ENCODE data around the gene MGMT. TPM values are rescaled to one million over a fixed set of nuclear protein-coding genes. Genes with fewer than 3 reads are reported as not detected.

MGMT gene
- polyA plus RNA-seq, 3 donors: 9.5 to 23.5 (median 17.5) TPM

DNA sequence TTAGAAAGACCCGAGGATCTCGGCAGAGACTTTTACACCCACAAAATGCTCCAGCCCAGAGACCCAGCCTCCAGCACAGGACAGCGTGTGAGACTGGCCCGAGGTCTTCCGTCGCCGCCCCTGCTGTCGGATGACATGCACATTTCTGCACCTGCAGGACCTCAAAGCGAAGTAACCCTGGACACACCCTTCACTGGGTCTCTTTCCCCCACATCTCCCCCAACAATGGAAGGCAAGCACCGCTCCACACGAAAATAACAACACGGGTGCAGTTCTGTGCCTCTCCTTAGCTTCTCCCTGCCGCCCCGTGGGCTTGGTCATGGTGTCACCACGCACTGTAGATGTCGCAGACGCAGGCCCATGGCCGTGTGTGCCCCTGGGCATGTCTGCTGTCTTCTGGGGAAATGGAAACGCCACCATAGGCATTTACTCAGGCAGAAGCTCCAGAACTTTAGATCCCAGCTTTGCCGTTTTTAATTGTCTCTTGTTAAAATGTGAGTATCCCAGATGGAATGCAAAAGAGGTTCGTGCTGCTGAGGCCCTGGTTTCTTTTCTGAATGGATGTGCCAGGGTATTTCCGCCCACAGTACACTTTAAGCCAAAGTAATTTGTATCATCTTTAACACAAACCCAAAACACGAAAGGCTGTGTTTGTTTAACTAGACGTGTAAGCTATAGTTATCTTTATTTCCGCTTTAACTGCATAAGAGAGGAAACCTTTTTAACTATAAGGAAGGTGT, 237.9 kb downstream of the MGMT start:
- H3K36me3 ChIP-seq (replicated peaks in 1 of 2; ENCODE audit: control insufficient read depth in 1 of 2, insufficient read depth in 2 of 2, low read length in 2 of 2): peaks cover 0 to 3% of the 10 kb centered on the region in 2 donors
- H3K4me1 ChIP-seq (ENCODE audit: control insufficient read depth in 1 of 2, insufficient read depth in 2 of 2, low read length in 2 of 2): no peaks in the 10 kb centered on the region
- DNase-seq: no peak
- intact Hi-C loops (cut with micrococcal nuclease): no loop called here
- no peak overlapping the region for H3K27ac Mint-ChIP-seq
- no peaks in the 10 kb centered on the region for H3K9me3 Mint-ChIP-seq
- H3K36me3 Mint-ChIP-seq: peaks cover 4 to 9% of the 10 kb centered on the region in 2 donors
- H4K20me1 ChIP-seq (ENCODE audit: insufficient read depth, low read length): no peaks in the 10 kb centered on the region
- H3K27me3 ChIP-seq (ENCODE audit: control insufficient read depth in 2 of 2, insufficient read depth in 2 of 2, low read length in 2 of 2): no peaks in the 10 kb centered on the region
- H2AFZ ChIP-seq (ENCODE audit: insufficient read depth, low read depth, low read length, poor library complexity, severe bottlenecking): no peak overlapping the region
- H3K9me3 ChIP-seq (replicated peaks in 1 of 2; ENCODE audit: control insufficient read depth in 1 of 2, insufficient read depth in 1 of 2, low read length in 2 of 2): no peaks in the 10 kb centered on the region
- no peaks in the 10 kb centered on the region for H3K79me2 ChIP-seq (ENCODE audit: insufficient read depth, low read length)
- no peak overlapping the region for H3K4me3 ChIP-seq (replicated peaks in 1 of 3; ENCODE audit: low read depth in 2 of 3, low read length in 3 of 3)
- TF ChIP-seq CTCF (IDR thresholded peaks at IDR 0.05): no peak
- no peak overlapping the region for H3K9ac ChIP-seq (ENCODE audit: insufficient read depth, low read length, poor library complexity, severe bottlenecking)
- peaks cover 0 to 1% (median 1%) of the 10 kb centered on the region in 3 donors for H3K27me3 Mint-ChIP-seq (ENCODE audit: low read depth in 3 of 3)
- H3K27ac ChIP-seq (ENCODE audit: low read depth in 1 of 2, low read length in 2 of 2): no peak overlapping the region
- H3K4me1 Mint-ChIP-seq: peaks cover 7% of the 10 kb centered on the region
- H3K4me2 ChIP-seq (replicated peaks; ENCODE audit: extremely low read depth, low read length, poor library complexity, severe bottlenecking): no peak overlapping the region
- WGBS (ENCODE audit: insufficient coverage): 90% methylated on average over 19 of the region's 25 CpGs
- no peak overlapping the region for H3K4me3 Mint-ChIP-seq

DNA sequence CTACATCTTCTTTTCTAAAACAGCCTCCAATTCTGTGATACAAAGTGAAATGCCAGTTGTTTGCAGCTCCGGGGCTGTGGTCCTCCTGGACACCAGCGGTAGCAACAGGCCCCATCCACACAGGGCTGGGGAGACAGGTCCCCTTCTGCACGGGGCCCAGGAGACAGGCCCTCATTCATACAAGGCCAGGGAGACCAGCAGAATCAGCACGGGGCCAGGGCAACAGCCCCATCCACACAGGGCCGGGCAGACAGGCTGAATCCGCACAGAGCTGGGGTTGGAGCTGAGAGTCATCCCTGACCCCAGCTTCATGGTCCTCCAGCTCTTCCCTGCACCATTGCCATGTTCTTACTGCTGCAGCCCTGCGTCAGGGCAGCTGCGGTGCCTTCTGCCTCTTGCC, 238.6 kb downstream of the MGMT start:
- Histone ChIP-seq H3K79me2 (ENCODE audit: insufficient read depth, low read length) (no peaks in the 10 kb centered on the region), H3K36me3 (replicated peaks in 1 of 2; ENCODE audit: control insufficient read depth in 1 of 2, insufficient read depth in 2 of 2, low read length in 2 of 2) (peaks cover 0 to 3% of the 10 kb centered on the region in 2 donors), H3K9me3 (replicated peaks in 1 of 2; ENCODE audit: control insufficient read depth in 1 of 2, insufficient read depth in 1 of 2, low read length in 2 of 2) (no peaks in the 10 kb centered on the region), H4K20me1 (ENCODE audit: insufficient read depth, low read length) (no peaks in the 10 kb centered on the region), H2AFZ (ENCODE audit: insufficient read depth, low read depth, low read length, poor library complexity, severe bottlenecking) (no peak overlapping the region), H3K4me2 (replicated peaks; ENCODE audit: extremely low read depth, low read length, poor library complexity, severe bottlenecking) (no peak overlapping the region), H3K27me3 (ENCODE audit: control insufficient read depth in 2 of 2, insufficient read depth in 2 of 2, low read length in 2 of 2) (no peaks in the 10 kb centered on the region), H3K27ac (ENCODE audit: low read depth in 1 of 2, low read length in 2 of 2) (no peak overlapping the region), H3K4me1 (ENCODE audit: control insufficient read depth in 1 of 2, insufficient read depth in 2 of 2, low read length in 2 of 2) (no peaks in the 10 kb centered on the region), H3K9ac (ENCODE audit: insufficient read depth, low read length, poor library complexity, severe bottlenecking) (no peak overlapping the region), H3K4me3 (replicated peaks in 1 of 3; ENCODE audit: low read depth in 2 of 3, low read length in 3 of 3) (no peak overlapping the region)
- intact Hi-C loops (cut with micrococcal nuclease): no loop called here
- peaks cover 0 to 1% (median 1%) of the 10 kb centered on the region in 3 donors for H3K27me3 Mint-ChIP-seq (ENCODE audit: low read depth in 3 of 3)
- H3K36me3 Mint-ChIP-seq: peaks cover 4 to 9% of the 10 kb centered on the region in 2 donors
- no peak for TF ChIP-seq CTCF (IDR thresholded peaks at IDR 0.05)
- no peaks in the 10 kb centered on the region for H3K9me3 Mint-ChIP-seq
- H3K4me3 Mint-ChIP-seq: no peak overlapping the region
- no peak for DNase-seq
- WGBS (ENCODE audit: insufficient coverage): 98% methylated on average over 8 of the region's 8 CpGs
- peaks cover 7% of the 10 kb centered on the region for H3K4me1 Mint-ChIP-seq
- peak overlapping the region in 1 of 7 donors; percentile 20 for H3K27ac Mint-ChIP-seq

Data from CD14-positive monocyte (primary cell).